Fibroblast of mammary gland (primary cell): Measurements from ENCODE around the gene RHOT2.
"Not testable (repeated sequence)": the region's sequence is repeated elsewhere in the genome, so short reads cannot be mapped to it uniquely, and the experiment has no call there.

Experiments
- DNase-seq: peaks from one replicate; pipeline ENCODE4 v3.0.0-alpha.2; 2010; ENCODE audit warnings: low read depth
- H3K4me3 ChIP-seq: 2 replicates; pipeline ENCODE4 v1.5.1; 2011; ENCODE audit warnings: low read depth, mild to moderate bottlenecking, low read length, moderate library complexity; ENCODE audit not compliant: control insufficient read depth
- TF ChIP-seq, protein P1 (sequence below): conservative IDR thresholded peaks from 2 replicates; pipeline ENCODE4 v1.5.1; 2011; ENCODE audit warnings: low read depth, low read length, inconsistent platforms; ENCODE audit not compliant: control insufficient read depth, insufficient read depth

RHOT2 gene

DNA sequence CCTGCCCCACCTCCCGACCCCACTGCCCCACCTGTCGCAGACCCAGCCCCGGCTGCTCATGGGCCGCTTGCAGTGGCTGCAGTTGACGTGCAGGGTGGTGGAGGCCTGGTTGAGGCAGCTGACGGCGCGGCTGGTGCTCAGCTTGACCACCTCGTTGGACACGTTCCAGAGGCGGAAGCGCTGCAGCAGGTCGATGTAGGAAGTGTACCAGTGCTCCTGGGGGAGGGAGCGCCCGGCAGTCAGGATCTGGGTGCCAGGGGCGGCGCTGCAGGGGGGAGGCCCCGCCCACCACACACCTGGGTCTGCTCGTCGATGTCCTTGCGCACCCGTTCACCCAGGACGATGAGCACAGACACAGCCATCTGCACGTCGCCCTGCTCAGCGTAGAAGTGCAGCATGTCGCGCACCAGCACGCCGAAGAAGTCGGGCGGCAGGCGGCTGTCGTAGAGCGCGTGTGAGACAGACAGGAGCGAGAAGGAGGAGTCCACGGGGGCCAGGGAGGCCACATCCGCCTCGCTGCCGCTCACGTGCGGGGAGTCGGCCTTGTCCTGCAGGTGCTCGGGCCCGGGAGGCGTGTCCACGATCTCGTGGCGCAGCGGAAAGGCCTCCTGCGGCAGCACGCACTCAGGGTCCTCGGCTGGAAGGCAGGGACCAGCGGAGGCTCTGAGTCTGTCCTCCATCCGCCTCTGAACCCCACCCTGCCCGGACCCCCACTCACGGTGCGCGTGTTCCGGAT, 17.2 kb downstream of the RHOT2 start:
- no peak overlapping the region for H3K4me3 ChIP-seq
- no peak for DNase-seq
- TF ChIP-seq, protein P1, sequence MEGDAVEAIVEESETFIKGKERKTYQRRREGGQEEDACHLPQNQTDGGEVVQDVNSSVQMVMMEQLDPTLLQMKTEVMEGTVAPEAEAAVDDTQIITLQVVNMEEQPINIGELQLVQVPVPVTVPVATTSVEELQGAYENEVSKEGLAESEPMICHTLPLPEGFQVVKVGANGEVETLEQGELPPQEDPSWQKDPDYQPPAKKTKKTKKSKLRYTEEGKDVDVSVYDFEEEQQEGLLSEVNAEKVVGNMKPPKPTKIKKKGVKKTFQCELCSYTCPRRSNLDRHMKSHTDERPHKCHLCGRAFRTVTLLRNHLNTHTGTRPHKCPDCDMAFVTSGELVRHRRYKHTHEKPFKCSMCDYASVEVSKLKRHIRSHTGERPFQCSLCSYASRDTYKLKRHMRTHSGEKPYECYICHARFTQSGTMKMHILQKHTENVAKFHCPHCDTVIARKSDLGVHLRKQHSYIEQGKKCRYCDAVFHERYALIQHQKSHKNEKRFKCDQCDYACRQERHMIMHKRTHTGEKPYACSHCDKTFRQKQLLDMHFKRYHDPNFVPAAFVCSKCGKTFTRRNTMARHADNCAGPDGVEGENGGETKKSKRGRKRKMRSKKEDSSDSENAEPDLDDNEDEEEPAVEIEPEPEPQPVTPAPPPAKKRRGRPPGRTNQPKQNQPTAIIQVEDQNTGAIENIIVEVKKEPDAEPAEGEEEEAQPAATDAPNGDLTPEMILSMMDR, result no peak

DNA sequence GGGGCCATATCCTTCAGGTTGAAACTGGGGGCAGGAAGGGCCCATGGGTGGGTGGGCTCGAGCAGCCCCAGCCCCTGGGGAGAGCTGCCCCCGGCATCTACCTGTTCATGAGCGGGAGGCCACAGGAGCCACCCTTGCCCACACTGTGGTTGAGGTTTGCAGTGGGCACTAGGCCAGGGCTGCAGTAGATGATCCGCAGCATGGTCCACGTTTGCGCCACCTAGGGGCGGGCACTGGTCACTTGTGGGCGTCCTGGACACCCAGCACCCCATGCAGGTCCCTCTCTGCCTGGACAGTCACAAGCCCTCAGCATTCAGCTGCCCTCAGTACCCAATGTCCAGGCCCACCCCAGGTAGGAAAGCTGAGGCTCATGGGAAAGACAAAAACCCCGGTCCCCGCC, 18.0 kb downstream of the RHOT2 start:
- peak; percentile 54 for DNase-seq
- H3K4me3 ChIP-seq, result no peak overlapping the region
- TF ChIP-seq, protein P1, result peak; percentile 57

DNA sequence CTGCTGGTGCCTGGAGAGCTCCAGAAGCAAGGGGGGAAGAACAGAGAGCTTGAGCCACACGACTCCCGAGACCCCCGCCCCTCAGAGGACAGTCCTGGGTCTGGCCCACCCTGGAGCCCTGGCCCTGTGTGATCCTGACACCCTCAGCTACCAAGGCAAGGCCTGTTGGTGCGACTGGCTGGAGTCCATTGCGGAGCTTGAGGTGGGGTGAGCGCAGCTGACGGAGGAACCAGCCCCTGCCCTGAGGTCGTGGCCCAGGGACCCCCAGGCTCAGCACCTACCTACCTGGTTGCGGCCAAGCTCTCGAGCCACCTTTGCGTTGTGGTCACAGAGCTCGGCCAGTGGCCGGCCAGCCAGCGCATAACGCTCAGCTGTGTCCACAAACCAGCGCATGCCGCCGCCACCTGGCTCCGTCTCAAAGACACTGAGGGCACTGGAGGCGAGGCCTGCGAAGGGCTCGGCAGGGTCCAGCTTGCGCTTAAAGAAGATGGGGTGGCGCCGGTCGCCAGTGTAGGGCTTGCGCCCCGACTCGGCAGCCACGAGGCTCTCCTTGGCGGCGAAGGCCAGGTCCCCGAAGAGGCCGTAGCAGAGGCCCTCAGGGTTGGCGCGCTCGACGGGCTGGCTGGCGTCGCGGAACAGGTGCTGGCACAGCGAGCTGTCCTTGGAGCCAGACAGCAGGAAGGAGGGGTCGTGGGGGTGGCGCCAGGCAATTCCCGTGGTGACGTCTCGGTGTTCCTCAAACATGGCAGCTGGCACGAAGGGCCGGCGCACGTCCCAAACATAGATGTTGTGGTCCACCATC, 18.7 kb downstream of the RHOT2 start:
- DNase-seq, result no peak
- TF ChIP-seq, protein P1, result no peak
- H3K4me3 ChIP-seq, result no peak overlapping the region

DNA sequence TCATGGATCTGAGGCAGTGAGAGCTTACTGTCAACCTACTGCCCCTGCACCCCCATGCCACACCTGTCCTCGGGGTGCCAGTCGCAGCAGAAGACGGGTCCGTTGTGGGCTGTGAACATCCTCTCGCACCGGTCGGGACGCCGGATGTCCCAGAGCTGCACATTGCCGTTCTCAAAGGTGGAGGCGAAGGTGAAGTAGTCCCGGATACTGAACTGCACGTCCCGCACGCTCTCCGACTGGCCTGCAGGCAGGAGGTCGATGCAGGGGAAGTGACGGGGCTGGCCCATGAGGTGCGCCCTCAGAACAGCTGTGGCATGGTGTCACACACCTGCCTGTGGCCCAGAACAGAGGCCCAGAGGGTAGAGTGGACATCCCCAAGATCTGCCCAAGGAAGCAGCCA, 19.6 kb downstream of the RHOT2 start:
- no peak for DNase-seq
- no peak overlapping the region for H3K4me3 ChIP-seq
- TF ChIP-seq, protein P1, result no peak

DNA sequence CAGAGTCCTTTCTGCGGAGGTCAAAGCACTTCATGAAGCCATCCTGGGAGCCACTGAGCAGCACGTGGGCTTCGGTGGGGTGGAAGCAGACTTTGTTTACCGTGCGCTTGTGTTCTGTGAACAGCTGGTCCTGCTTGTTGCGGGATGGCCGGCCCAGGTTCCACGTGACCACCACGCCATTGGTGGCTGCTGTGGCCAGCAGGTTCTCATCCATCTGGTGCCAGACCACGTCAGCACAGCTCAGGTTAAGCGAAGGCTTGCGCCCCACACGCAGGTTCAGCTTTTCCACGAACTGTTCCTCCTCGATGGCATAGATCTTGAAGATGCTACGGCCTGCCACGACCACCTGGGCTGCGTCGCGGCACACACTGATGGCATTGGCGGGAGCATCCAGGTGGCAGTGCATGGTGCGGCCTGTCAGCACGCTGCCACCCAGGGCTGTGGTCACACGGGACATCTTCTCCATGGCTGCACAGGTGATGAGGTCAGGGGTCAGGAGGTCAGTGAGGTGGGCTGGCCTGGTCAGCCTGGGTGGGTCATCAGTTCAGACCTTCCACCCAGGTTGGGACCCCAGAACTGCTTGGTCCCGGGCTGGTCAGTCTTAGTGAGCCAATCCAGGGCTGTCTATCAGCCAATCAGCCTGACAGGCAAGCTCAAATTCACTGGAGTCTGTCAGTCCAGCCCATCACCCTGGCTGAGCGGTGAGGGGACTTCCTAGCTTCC, 21.4 kb downstream of the RHOT2 start:
- TF ChIP-seq, protein P1, result no peak
- DNase-seq, result no peak
- H3K4me3 ChIP-seq, result peak overlapping the region; percentile 80

GRCh38 chr16:691242-691641, 23.3 kb downstream of the RHOT2 start:
- H3K4me3 ChIP-seq, DNase-seq: not testable (repeated sequence)
